ENCODE data around the gene RTBDN.

GRCh38 chr19:12786952-12787351 lies 47.4 kb downstream of the RTBDN start:
- no peak for TF ChIP-seq CTCF (IDR thresholded peaks at IDR 0.05)
- no peak for TF ChIP-seq POLR2A (IDR thresholded peaks at IDR 0.05)
